SIG-M5 treated with dmso at 0.1 percent for 504 hours (cell line): ENCODE data around the gene LPIN3.

Experiments used
- DNase-seq: peaks from one replicate; lab custom pipeline; 2025; ENCODE audit not compliant: unreplicated experiment; lab: John Stamatoyannopoulos, UW

LPIN3 gene

GRCh38 chr20:41318271-41318649, 22.4 kb upstream of the LPIN3 start:
- DNase-seq: no peak

GRCh38 chr20:41320441-41320840, 20.2 kb upstream of the LPIN3 start:
- DNase-seq: no peak

GRCh38 chr20:41320976-41321375, 19.6 kb upstream of the LPIN3 start:
- DNase-seq: no peak

DNA sequence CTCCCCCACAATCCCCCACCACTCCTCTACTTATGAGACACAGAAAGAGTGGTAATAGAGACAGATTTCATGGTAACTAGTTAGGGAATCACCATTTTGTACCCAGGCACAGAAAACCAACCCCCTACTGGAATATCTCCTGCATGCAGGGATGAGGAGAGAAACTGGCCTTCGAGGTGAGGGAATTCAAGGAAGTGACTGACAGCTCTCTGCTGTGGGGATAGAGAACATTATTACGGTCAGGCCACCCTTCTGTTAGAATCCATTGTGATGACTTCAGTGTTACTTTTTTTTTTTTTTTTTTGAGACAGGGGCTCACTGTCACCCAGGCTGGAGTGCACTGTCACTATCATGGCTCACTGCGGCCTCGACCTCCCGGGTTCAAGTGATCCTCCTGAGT, 13.4 kb upstream of the LPIN3 start:
- DNase-seq: no peak

GRCh38 chr20:41329435-41330342, 10.9 kb upstream of the LPIN3 start:
- DNase-seq: peak; percentile 85

DNA sequence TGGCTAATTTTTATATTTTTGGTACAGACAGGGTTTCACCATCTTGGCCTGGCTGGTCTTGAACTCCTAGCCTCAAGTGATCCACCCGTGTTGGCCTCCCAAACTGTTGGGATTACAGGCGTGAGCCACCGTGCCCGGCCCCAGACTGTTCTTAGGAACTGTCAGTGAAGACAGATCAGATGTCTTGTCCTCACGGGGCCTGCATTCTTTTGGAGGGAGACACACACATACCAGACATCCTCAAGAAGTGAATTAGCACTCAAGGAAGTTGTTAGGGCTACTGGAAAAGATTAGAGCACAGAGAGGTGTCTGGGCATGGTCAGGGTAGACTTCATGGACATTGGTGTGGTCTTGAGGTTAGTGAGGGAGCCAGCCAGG, 10.3 kb upstream of the LPIN3 start:
- no peak for DNase-seq

GRCh38 chr20:41330941-41331340, 9.7 kb upstream of the LPIN3 start:
- no peak for DNase-seq

DNA sequence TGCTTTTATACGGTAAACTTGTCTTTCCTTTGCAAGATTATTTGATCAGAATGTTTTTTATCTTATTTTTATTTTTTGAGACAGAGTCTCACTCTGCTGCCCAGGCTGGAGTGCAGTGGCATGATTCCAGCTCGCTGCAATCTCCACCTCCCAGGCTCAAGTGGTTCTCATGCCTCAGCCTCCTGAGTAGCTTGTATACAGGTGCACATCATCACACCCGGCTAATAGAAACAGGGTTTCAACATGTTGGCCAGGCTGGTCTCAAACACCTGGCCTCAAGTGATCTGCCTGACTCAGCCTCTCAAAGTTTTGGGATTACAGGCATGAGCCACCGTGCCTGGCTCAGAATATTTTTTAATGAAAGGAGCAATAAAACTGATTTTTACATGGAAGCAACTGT, 8.9 kb upstream of the LPIN3 start:
- DNase-seq: no peak

DNA sequence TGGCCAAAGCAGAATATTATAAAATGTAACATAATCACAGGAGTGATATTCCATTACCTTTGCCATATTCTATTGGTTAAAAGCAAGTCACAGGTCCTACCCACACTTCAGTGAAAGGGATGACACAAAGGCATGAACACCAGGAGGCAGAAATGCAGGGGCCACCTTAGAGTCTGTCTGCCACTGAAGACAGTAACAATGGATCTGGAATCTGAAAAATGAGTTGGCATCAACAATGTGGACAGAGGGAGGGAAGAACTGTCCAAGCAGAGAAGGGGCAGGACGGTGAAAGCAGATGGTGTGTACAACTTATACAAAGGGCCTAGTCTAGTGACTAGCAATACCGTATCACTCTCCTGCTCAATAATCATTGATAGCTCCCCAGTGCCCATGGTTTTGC, 6.6 kb upstream of the LPIN3 start:
- no peak for DNase-seq

DNA sequence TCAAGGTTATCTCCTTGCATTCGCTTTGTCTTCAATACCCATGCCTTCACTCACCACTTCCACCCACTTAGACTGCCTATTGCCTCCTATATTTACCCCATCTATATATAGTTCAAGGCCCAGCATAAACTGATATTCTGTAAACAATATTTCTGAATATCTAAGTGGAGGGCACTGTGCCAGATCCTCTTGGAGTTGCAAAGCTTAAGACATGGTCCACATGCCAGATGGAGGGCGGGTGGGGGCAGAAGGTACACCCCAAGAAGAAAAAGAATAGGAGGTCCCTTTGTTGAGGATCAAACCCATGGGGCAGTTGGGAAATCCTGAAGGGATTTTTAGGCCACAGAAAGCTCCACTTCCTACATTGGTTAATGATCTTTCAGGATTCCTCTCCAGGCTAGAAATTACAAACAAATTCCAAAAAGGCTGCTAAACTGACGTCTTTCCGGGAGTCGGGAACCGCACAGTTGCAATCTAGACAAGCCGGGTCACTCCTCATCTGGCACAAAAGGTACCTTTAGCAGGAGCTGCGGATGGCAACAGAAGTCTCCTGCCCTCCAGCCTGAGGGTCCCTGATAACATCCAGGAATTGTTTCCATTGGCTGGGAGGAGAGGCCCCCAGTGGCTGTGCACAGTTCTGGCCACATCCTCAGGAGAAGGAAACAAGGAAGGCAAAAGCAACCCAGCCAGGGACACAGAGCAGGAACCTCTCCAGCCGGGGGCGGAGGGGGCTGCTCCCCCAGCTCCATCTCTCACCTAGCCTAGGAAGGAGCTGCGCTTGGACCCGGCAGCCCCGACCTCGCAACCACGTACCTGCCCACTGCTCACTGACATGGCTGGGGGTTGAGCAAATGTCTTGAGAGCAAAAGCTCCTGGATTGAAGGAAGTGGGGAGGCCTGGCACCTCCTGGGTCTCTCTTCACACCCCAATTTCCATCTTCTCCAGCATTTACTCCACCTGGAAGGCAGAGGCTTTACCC, 5.9 kb upstream of the LPIN3 start:
- no peak for DNase-seq

GRCh38 chr20:41335591-41335990, 5.0 kb upstream of the LPIN3 start:
- no peak for DNase-seq

DNA sequence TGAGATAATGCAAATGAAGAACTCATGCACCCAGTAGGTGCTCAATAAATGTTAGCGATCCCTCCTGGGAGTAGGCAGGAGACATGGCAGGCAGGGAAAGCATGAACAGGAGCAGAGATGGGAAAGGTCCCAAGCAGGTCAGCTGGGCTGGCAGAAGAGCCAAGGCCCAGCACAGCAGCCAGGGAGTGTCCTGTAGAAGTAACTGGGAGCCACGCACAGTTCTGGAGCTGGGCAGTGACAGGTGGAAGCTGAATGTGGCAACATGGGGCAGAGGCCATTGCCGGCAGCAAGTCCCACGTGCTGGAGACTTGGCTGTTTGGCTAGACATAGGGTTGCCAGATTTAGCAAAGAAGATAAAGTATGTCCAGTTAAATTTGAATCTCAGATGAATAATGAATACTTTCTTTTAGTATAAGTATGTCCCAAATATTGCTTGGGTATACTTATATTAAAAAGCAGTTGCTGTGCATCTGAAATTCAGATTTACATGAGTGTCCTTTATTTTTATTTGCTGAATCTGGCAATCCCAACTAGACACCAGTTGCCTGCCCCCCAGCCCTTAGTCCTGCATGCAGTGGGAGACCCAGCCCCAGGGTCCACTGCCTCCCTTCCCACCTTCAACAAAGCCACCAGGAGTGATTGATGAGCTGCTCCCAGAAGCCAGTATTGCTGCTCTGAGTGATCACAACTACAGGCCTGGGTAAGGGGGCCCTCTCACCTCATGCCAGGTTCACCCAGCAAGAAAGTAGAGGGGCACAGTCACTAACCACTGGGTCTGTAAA, 3.7 kb upstream of the LPIN3 start:
- DNase-seq: no peak

DNA sequence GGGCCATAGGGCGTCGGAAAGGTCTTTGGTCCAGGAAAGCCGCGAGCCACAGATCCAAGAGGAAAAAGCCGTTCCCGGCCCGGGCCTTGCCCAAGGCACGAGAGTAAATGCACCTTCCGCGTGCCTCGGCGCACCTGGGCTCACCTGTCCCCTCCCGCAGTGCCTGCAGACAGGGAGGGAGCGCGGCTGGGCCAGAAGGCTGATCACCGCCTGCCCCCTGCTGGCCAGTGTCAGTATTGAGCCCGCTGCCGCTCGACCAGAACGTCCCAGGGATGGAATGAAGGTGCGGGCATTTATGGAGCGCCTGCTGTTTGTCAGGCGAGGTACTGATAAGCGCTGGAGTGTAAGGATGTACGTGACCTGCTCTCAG, 679 bp upstream of the LPIN3 start:
- peak; percentile 83 for DNase-seq

DNA sequence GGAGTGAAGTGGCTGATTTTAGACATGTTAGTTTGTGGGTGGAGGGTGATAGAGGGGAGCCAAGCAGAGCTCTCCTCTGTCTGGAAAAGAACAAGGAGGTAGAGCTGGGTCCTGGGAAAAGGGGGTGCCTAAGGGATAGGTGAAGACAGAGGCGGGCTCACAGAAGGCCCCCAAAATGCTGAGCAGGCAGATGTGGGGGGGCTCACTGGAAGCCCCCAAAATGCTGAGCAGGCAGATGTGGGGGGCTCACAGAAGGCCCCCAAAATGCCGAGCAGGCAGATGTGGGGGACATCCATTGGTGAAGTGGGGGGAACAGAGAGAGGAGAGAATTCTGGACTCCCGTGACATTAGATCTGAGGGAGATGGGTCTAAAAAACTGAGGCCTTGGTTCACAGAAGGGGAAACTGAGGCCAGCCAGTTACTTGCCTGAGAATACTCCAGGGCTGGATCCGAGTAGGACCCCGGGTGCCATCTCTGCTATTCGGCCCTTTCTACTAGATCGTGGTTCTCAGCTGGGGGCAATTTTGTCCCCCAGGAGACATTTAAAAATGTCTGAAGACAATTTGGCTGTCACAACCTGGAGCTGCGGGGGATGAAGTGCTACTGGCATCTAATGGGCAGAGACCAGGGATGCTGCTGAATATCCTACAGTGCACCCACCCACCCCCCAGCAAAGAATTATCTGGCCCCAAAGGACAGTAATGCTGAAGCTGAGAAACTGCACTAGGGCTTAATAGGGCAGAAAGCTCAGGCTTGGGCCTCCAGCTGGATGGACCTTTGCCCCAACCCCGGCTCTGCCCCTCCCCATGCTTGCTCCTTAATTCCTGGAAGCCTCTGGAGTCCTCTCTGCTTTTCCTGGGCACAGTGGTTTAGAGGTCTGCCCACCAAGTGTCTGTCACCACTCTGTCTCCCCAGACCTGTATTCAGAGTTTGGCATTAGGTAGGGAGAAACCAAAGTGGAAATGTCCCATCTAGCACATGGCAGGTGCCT, 2.1 kb downstream of the LPIN3 start:
- no peak for DNase-seq

- peak; percentile 32 for DNase-seq
These were observed 3.9 kb downstream of the LPIN3 start for GRCh38 chr20:41344477-41344876.

GRCh38 chr20:41344938-41345728, 4.5 kb downstream of the LPIN3 start:
- no peak for DNase-seq

DNA sequence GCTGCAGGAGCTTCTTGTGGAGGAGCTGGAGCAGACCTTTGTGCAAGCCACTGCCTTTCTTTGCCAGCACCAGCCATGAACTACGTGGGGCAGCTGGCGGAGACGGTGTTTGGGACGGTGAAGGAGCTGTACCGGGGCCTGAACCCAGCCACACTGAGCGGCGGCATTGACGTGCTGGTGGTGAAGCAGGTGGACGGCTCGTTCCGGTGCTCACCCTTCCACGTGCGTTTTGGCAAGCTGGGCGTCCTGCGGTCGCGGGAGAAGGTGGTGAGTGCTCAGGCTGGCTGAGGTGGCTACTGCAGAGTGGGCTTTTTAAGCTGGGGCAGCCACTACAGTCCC, 5.1 kb downstream of the LPIN3 start:
- DNase-seq: no peak

DNA sequence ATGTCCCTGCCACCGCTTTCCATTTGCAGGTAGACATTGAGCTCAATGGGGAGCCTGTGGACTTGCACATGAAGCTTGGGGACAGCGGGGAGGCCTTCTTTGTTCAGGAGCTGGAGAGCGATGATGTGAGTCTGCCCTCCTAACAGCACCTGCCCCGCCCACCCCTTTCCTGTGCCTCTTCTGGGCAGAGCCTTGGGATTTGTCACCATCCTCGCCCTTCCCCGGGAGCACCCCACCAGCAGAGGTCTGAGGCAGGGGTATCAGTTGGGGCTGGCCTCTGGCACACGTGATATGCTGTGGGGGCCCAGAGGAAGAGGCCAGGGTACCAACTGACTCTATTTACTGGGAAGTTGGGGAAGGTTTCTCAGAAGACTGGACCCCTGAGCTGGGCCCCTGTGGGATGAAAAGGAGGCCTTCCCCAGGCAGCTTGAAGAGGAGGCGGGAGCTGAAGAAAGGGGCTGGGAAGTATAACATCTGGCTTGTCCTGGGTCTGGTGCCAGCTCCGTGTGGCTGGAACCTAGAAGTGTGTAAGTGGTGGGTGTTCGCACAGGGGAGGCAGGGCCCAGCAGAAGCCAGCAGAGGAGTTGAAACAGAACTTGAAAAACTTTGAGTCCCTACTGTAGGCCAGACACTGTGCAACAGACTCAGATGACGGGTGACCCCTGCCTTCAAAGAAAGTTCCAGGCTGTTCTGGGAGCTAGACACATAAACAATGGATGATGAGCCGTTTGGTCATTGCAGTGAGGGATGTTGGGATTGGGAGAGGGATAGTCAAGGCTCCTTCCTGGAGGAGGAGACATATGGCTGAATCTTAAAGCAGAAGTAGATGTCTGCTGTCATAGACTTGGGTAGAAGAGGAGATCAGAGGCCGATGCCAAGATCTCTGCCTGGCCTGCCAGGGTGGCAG, 7.2 kb downstream of the LPIN3 start:
- no peak for DNase-seq
